HuH-7 (cell line): ENCODE results near the gene PCDHGA4.
"Not testable (repeated sequence)": the region's sequence is repeated elsewhere in the genome, so short reads cannot be mapped to it uniquely, and the experiment has no call there.

ENCODE experiments used
- DNase-seq: peaks from one replicate; pipeline ENCODE4 v3.0.0; 2011; ENCODE audit warnings: low spot score

PCDHGA4 gene

GRCh38 chr5:141384471-141385267, 29.8 kb downstream of the PCDHGA4 start:
- no peak for DNase-seq

GRCh38 chr5:141387557-141388311, 32.9 kb downstream of the PCDHGA4 start, which contains the start of gene PCDHGB4:
TSS of gene PCDHGB4 (plus strand) at chr5:141387698. CDS start at chr5:141387885, 187 bp downstream.
- not testable (repeated sequence) for DNase-seq

GRCh38 chr5:141388661-141389060, 33.8 kb downstream of the PCDHGA4 start:
- no peak for DNase-seq

GRCh38 chr5:141389153-141390042, 34.6 kb downstream of the PCDHGA4 start:
- DNase-seq, result no peak

GRCh38 chr5:141392429-141393198, 37.8 kb downstream of the PCDHGA4 start, which contains the start of gene PCDHGA8:
TSS of gene PCDHGA8 (plus strand) at chr5:141392633. CDS start at chr5:141392814, 181 bp downstream.
- no peak for DNase-seq

- no peak for DNase-seq
Measured at GRCh38 chr5:141393267-141393666, 38.4 kb downstream of the PCDHGA4 start.

GRCh38 chr5:141394401-141395187, 39.8 kb downstream of the PCDHGA4 start:
- DNase-seq, result not testable (repeated sequence)

GRCh38 chr5:141397756-141398551, 43.1 kb downstream of the PCDHGA4 start, which contains the start of gene PCDHGB5:
TSS of gene PCDHGB5 (plus strand) at chr5:141397947. CDS start at chr5:141398128, 181 bp downstream.
- peak; percentile 74 for DNase-seq

- DNase-seq, result no peak
Measured at GRCh38 chr5:141398608-141399007, 43.8 kb downstream of the PCDHGA4 start.

GRCh38 chr5:141399555-141400258, 44.9 kb downstream of the PCDHGA4 start:
- no peak for DNase-seq

GRCh38 chr5:141402553-141403243, 47.9 kb downstream of the PCDHGA4 start, which contains the start of gene PCDHGA9:
TSS of gene PCDHGA9 (plus strand) at chr5:141402778. CDS start at chr5:141402953, 175 bp downstream.
- peak; percentile 38 for DNase-seq

- DNase-seq, result no peak
Measured at GRCh38 chr5:141403387-141403786, 48.6 kb downstream of the PCDHGA4 start.
